Rectal smooth muscle tissue (tissue), 1 donor: ENCODE measurements around the gene SMG6.
A peak's percentile ranks its signal among the peaks of the same experiment; 100 is the strongest.
"Not testable (repeated sequence)": the region's sequence is repeated elsewhere in the genome, so short reads cannot be mapped to it uniquely, and the experiment has no call there.

Experiments
- H3K27ac ChIP-seq: one replicate; pipeline ENCODE4 v1.7.0; 2013; ENCODE audit warnings: low read depth, low read length, inconsistent platforms
- H3K27me3 ChIP-seq: one replicate; pipeline ENCODE4 v1.7.0; 2013; ENCODE audit warnings: low read length; ENCODE audit not compliant: control insufficient read depth, insufficient read depth
- H3K36me3 ChIP-seq: one replicate; pipeline ENCODE4 v1.7.0; 2013; ENCODE audit warnings: low read length; ENCODE audit not compliant: control insufficient read depth, insufficient read depth
- H3K4me1 ChIP-seq: one replicate; pipeline ENCODE4 v1.7.0; 2013; ENCODE audit warnings: low read length; ENCODE audit not compliant: control insufficient read depth, insufficient read depth
- H3K4me3 ChIP-seq: one replicate; pipeline ENCODE4 v1.7.0; 2013; ENCODE audit warnings: low read length
- H3K9ac ChIP-seq: one replicate; pipeline ENCODE4 v1.7.0; 2013; ENCODE audit warnings: low read length

The SMG6 gene

DNA sequence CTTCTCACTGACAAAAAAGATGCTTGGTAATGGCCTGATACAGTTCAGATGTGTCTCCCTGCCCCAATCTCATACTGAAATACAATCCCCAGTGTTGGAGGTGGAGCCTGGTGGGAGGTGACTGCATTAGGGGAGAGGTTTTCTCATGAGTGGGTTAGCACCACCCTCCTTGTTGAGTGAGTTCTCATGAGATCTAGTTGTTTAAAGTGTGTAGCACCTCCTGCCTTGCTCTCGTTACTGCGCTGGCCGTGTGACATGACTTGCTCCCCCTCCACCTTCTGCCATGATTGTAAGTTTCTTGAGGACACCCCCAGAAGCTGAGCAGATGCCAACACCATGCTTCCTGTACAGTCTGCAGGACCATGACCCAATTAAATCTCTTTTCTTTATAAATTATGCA is 27.7 kb upstream of the SMG6 start:
- no peaks in the 10 kb centered on the region for H3K27me3 ChIP-seq
- peaks cover 42% of the 10 kb centered on the region for H3K36me3 ChIP-seq
- H3K4me3 ChIP-seq: no peak overlapping the region
- no peak overlapping the region for H3K9ac ChIP-seq
- H3K4me1 ChIP-seq: peaks cover 5% of the 10 kb centered on the region
- H3K27ac ChIP-seq: no peak overlapping the region

DNA sequence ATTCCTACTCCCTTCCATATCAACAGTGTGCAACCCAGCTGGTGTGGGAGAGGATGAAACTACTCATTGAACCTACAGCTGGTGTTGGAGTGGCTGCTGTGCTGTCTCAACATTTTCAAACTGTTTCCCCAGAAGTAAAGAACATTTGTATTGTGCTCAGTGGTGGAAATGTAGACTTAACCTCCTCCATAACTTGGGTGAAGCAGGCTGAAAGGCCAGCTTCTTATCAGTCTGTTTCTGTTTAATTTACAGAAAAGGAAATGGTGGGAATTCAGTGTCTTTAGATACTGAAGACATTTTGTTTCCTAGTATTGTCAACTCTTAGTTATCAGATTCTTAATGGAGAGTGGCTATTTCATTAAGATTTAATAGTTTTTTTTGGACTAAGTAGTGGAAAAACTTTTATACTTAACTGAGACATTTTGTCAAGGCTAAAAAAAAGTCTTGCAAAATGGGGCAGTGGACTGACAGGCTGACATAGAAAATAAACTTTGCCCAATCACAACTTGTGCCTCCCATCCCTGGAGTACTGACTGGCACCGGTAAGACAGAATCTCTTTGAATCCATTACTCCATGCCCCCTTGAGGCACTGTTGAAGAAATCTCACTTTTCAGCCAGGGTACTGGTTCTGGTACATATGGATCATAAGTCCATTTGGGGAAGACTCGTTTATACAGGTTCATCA is 20.2 kb upstream of the SMG6 start:
- no peak overlapping the region for H3K4me3 ChIP-seq
- peaks cover 23% of the 10 kb centered on the region for H3K36me3 ChIP-seq
- H3K27ac ChIP-seq: no peak overlapping the region
- no peaks in the 10 kb centered on the region for H3K4me1 ChIP-seq
- no peak overlapping the region for H3K9ac ChIP-seq
- no peaks in the 10 kb centered on the region for H3K27me3 ChIP-seq

DNA sequence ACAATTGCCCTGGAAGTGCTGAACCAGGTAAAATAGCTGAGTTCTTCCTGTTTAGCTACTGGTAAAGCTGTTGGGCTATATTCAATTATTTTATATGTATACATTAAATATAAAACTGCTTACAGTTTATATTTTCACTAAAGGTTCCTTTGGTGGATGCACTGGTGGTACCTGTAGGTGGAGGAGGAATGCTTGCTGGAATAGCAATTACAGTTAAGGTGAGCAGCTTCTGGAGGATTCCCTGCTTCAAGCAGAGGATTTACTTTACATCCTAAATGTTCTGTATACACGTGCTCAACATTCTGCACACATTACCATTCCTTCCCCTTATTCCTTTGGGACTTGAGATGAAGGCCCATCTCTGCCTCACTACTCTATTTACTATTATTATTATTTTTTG is 17.8 kb upstream of the SMG6 start:
- H3K27me3 ChIP-seq: no peaks in the 10 kb centered on the region
- no peaks in the 10 kb centered on the region for H3K4me1 ChIP-seq
- no peak overlapping the region for H3K4me3 ChIP-seq
- H3K27ac ChIP-seq: no peak overlapping the region
- peaks cover 23% of the 10 kb centered on the region for H3K36me3 ChIP-seq
- H3K9ac ChIP-seq: no peak overlapping the region

DNA sequence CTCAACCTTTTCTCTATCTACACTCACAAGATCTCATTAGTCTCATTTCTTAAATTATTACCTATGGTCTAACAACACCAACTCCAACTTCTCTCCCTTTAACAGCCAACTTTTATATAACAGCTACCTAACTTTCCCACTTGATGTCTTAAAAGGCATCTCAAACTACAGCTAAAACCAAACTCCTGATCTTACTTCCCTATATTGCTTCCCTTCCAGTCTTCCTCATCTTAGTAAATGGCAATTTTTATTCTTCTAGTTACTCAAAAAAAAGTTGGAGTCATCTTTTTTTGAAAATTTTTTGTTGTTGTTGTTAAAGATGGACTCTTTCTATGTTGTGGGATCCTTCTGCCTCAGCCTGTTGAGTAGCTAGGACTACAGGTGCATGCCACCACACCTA is 15.5 kb upstream of the SMG6 start:
- Histone ChIP-seq H3K9ac (no peak overlapping the region), H3K27me3 (no peaks in the 10 kb centered on the region), H3K4me1 (no peaks in the 10 kb centered on the region), H3K36me3 (peaks cover 12% of the 10 kb centered on the region), H3K4me3 (no peak overlapping the region), H3K27ac (no peak overlapping the region)

DNA sequence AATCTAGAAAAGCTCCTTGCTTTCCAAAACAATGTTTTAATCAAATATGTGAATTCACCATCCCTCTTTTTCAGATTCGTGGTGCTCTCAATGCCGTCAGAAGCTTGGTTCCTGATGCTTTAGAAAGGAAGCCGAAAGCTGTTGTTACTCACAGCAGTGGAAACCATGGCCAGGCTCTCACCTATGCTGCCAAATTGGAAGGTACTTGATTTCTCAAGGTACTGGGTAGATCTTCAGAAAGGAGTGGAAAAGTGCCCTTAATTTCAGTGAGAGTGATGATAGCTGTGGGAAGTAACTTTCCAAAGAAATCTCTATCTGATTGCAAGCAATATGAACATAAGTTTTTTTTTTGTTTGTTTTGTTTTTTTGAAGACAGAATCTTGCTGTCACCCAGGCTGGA is 14.2 kb upstream of the SMG6 start:
- no peak overlapping the region for H3K4me3 ChIP-seq
- no peaks in the 10 kb centered on the region for H3K4me1 ChIP-seq
- H3K27me3 ChIP-seq: no peaks in the 10 kb centered on the region
- H3K9ac ChIP-seq: no peak overlapping the region
- peaks cover 2% of the 10 kb centered on the region for H3K36me3 ChIP-seq
- H3K27ac ChIP-seq: no peak overlapping the region

DNA sequence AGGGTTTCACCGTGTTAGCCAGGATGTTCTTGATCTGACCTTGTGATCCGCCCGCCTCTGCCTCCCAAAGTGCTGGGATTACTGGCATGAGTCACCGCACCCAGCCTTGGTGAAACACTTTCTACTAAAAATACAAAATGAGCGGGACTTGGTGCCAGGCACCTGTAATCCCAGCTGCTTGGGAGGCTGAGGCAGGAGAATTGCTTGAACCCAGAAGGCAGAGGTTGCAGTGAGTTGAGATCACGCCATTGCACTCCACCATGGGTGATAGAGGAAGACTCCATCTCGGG is 13.3 kb upstream of the SMG6 start:
- not testable (repeated sequence) for H3K4me1 ChIP-seq, H3K4me3 ChIP-seq, H3K27me3 ChIP-seq, H3K27ac ChIP-seq, H3K36me3 ChIP-seq, H3K9ac ChIP-seq

DNA sequence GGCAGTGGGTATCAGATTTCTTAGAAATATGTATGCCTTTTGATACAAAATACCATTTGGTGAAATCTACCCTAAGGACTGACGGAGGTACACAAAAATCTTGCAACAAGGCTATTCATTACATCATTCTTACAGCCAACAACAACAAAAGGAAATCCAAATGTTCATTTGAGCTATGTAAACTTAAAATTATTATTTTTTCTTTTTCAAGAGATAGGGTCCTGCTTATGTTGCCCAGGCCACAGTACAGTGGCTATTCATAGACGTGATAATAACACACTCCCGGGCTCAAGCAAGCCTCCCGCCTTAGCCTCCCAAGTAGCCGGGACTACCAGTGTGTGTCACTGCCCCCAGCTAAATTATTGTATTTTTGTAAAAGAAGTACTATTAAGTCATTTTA is 9.2 kb upstream of the SMG6 start:
- Histone ChIP-seq H3K4me1 (no peaks in the 10 kb centered on the region), H3K27me3 (no peaks in the 10 kb centered on the region), H3K9ac (no peak overlapping the region), H3K36me3 (no peaks in the 10 kb centered on the region), H3K4me3 (no peak overlapping the region), H3K27ac (no peak overlapping the region)

DNA sequence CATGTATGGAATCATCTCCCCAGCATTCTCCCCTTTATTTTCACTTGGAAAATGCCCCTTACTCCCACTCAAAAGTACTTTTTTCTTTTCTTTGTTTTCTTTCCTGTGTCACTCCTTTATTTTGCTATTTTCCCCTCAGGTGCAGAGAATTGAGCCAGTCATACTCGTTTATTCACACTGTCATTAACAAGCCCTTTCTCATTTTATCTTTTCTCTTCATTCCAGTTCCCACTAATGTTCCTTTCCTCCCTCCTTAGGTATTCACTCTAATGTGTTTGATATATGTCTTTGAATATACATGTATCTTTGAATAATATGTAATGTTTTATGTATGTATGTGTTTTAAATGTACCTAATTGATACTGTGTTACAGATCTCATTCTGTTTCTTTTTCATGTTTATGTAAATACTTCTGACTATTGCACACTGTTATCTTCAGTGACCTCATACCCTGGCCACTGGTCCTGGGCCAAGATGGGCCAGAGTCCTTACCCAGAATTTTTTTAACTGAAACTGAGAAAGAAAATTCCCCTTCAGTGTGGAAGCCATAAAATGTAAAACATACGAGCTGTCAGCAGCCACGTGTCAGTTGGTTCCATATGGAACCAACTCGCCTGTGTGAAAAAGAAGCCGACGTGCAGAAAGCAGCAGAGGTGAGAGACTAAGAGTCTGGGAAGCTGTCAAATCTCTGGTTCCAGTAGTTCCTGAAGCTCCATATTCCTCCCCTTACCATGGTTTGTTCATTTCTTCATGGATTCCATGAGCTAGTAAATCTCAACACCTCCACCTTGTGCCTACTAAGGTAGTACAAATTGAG is 6.0 kb upstream of the SMG6 start:
- no peak overlapping the region for H3K9ac ChIP-seq
- peaks cover 3% of the 10 kb centered on the region for H3K36me3 ChIP-seq
- no peaks in the 10 kb centered on the region for H3K27me3 ChIP-seq
- no peak overlapping the region for H3K27ac ChIP-seq
- H3K4me3 ChIP-seq: no peak overlapping the region
- H3K4me1 ChIP-seq: no peaks in the 10 kb centered on the region

DNA sequence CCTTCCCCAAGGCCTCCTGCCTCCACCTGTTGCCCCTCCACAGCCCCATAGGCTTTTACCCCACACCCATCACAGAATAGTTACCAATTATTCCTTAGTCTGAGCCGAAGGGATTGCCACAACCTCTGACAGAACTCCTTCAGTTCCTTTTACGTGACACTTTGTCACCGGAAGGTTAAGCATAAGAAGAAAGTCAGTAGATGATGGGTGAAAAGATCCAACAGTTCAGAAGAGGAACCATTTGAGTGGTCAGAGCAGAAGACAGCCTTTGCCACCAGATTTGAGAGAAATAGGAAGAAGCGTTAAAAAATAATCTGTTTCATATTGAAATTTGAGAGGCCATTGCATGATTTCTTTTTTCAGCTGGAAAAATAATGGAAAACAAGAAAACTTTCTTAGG is 1.3 kb upstream of the SMG6 start:
- no peaks in the 10 kb centered on the region for H3K27me3 ChIP-seq
- no peaks in the 10 kb centered on the region for H3K4me1 ChIP-seq
- H3K36me3 ChIP-seq: peaks cover 3% of the 10 kb centered on the region
- no peak overlapping the region for H3K9ac ChIP-seq
- no peak overlapping the region for H3K27ac ChIP-seq
- no peak overlapping the region for H3K4me3 ChIP-seq

DNA sequence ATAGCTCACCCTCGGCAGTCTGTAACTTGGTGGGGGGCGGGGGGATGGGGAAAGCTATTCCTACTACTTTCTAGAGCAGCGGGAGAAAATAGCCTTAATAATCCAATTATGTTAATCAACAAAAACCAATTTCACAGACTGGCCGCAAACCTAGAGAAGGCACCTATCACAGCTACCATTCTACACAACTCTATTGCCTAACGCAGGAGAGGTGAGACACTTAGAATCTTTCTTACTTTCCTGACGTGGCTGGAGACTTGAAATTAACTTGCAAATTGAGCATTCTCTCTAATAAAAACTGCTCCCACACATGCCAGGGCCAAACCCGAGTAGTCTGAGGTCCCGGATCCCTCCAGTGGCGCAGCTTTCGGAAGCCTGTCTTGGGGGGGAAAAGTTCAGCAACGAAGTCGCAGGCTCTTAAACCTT is 794 bp downstream of the SMG6 start:
- Histone ChIP-seq H3K9ac (peak overlapping the region; percentile 92), H3K36me3 (peaks cover 3% of the 10 kb centered on the region), H3K4me3 (peak overlapping the region; percentile 69), H3K27ac (peak overlapping the region; percentile 87), H3K27me3 (no peaks in the 10 kb centered on the region), H3K4me1 (no peaks in the 10 kb centered on the region)

DNA sequence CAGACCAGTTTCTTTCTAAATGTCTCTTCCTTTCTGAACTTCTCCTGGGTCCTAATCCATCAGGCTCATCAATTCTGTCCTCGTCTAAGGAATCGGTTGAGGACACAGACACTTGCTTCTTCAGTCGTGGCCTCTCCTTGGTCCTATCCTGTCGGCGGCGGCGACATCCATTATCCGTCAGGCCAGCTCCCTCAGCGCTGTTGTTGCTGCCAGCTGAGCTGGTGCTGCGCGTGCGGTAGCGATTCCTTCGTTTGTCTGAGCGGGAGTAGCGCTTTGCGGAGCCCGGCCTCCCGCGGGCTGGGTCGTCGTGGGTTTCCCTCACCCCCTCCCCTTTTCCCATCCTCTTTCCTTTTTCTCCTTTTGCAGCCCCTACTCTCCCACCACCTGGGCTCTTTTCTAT is 3.8 kb downstream of the SMG6 start:
- H3K9ac ChIP-seq: no peak overlapping the region
- no peak overlapping the region for H3K4me3 ChIP-seq
- H3K4me1 ChIP-seq: no peaks in the 10 kb centered on the region
- no peaks in the 10 kb centered on the region for H3K27me3 ChIP-seq
- no peak overlapping the region for H3K27ac ChIP-seq
- no peaks in the 10 kb centered on the region for H3K36me3 ChIP-seq

DNA sequence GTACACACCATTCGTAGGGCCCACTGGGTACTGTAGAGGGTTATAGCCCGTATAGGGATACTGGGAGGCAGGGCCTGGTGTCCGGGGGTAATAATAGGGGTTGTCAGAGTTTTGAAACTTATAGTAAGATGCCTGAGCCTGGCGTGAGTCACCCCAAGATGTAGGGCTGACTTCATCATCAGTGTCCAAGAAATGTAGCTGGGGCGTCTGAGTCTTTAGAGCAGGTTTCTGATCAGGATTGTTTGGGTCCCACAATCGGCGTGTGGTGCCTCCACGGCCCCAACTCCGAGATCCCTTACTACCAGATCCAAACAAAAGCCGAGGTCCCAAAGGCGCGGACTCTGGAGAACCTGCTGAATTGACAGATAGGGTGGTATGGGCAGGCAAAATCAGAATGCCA is 4.4 kb downstream of the SMG6 start:
- peaks cover 3% of the 10 kb centered on the region for H3K36me3 ChIP-seq
- no peak overlapping the region for H3K4me3 ChIP-seq
- no peaks in the 10 kb centered on the region for H3K27me3 ChIP-seq
- H3K9ac ChIP-seq: no peak overlapping the region
- H3K4me1 ChIP-seq: no peaks in the 10 kb centered on the region
- no peak overlapping the region for H3K27ac ChIP-seq

DNA sequence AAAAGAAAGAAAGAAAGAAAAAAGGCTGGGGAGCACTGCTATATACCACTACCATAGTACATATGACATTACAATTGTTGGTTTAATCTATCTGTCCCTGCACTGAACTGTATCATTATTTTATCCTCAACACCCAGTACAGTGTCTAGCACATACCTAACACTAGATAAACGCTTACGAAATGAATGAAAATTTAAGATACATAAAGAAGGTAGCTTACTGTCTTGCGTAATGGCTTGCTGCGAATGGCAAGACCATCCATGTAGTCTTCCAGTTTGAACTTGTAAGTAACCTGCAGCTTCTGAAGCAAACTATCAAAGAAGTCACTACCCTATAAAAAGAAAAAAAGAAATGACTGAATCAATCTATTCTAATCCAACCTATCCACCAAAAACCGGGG is 6.6 kb downstream of the SMG6 start:
- Histone ChIP-seq H3K4me1 (no peaks in the 10 kb centered on the region), H3K27ac (no peak overlapping the region), H3K9ac (no peak overlapping the region), H3K27me3 (no peaks in the 10 kb centered on the region), H3K36me3 (peaks cover 12% of the 10 kb centered on the region), H3K4me3 (no peak overlapping the region)
